Stimulated activated CD8-positive, alpha-beta memory T cell treated with anti-CD3 and anti-CD28 coated beads, Interleukin-4, amount 100 ng/mL, for 48 hours (primary cell): ENCODE results near the gene QPCTL.
"Not testable (repeated sequence)": the region's sequence is repeated elsewhere in the genome, so short reads cannot be mapped to it uniquely, and the experiment has no call there.

Experiments
- DNase-seq: peaks from one replicate; pipeline ENCODE4 v3.0.0-alpha.2; 2020

QPCTL gene

GRCh38 chr19:45717983-45718650, 25.7 kb downstream of the QPCTL start:
- no peak for DNase-seq

- DNase-seq, result not testable (repeated sequence)
Measured at GRCh38 chr19:45720065-45720464, 27.6 kb downstream of the QPCTL start.

GRCh38 chr19:45728683-45729082, 36.2 kb downstream of the QPCTL start:
- not testable (repeated sequence) for DNase-seq

GRCh38 chr19:45729800-45730290, 37.4 kb downstream of the QPCTL start:
- peak; percentile 43 for DNase-seq

GRCh38 chr19:45730368-45731288, 38.2 kb downstream of the QPCTL start, which contains the start of gene FBXO46:
FBXO46 (minus strand) TSS chr19:45730896; CDS start chr19:45713495, 17,401 bp downstream.
- DNase-seq, result peak; percentile 94

- DNase-seq, result no peak
Measured at GRCh38 chr19:45733160-45733810, 40.8 kb downstream of the QPCTL start, which contains the start of gene MEIOSIN. MEIOSIN (plus strand) TSS chr19:45733439; CDS start chr19:45735377, 1,938 bp downstream.

- no peak for DNase-seq
Measured at GRCh38 chr19:45739498-45740439, 47.3 kb downstream of the QPCTL start.

GRCh38 chr19:45742969-45743368, 50.5 kb downstream of the QPCTL start:
- no peak for DNase-seq

GRCh38 chr19:45745606-45746005, 53.1 kb downstream of the QPCTL start:
- DNase-seq, result no peak

GRCh38 chr19:45746866-45747265, 54.4 kb downstream of the QPCTL start:
- no peak for DNase-seq

- no peak for DNase-seq
Measured at GRCh38 chr19:45747513-45747912, 55.0 kb downstream of the QPCTL start.

GRCh38 chr19:45751483-45751882, 59.0 kb downstream of the QPCTL start:
- not testable (repeated sequence) for DNase-seq

GRCh38 chr19:45752639-45753038, 60.2 kb downstream of the QPCTL start:
- DNase-seq, result no peak

GRCh38 chr19:45753548-45753947, 61.1 kb downstream of the QPCTL start:
- no peak for DNase-seq
